ENCODE data around the gene PTPRT.

DNA sequence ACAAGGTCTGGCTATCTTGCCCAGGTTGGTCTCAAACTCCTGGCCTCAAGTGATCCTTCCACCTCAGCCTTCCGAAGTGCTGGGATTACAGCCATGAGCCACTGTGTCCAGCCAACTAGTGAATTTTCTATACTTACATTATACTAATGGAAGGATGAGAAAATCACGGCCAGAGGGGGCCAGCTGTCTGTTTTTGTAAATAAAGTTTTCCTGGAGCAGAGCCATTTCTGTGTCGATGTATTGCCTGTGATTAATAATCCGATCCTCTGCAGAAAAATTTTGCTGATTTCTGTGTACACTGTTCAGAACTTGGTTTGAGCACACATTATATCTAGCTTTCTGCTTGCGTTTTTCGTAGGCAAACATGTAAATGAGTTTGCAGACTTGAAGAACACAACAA lies 28.8 kb downstream of the PTPRT start:
- TF ChIP-seq, protein P1, sequence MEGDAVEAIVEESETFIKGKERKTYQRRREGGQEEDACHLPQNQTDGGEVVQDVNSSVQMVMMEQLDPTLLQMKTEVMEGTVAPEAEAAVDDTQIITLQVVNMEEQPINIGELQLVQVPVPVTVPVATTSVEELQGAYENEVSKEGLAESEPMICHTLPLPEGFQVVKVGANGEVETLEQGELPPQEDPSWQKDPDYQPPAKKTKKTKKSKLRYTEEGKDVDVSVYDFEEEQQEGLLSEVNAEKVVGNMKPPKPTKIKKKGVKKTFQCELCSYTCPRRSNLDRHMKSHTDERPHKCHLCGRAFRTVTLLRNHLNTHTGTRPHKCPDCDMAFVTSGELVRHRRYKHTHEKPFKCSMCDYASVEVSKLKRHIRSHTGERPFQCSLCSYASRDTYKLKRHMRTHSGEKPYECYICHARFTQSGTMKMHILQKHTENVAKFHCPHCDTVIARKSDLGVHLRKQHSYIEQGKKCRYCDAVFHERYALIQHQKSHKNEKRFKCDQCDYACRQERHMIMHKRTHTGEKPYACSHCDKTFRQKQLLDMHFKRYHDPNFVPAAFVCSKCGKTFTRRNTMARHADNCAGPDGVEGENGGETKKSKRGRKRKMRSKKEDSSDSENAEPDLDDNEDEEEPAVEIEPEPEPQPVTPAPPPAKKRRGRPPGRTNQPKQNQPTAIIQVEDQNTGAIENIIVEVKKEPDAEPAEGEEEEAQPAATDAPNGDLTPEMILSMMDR (IDR thresholded peaks at IDR 0.05; ENCODE audit: low read depth, low read length) = no peak
- no peak for TF ChIP-seq POLR2A (IDR thresholded peaks at IDR 0.05; ENCODE audit: extremely low read depth, insufficient read length)

All from NB4 (cell line).